ENCODE measurements around the gene RAB39A. TPM values are rescaled to one million over a fixed set of nuclear protein-coding genes. Genes with fewer than 3 reads are reported as not detected.
A peak's percentile ranks its signal among the peaks of the same experiment; 100 is the strongest.

Gene RAB39A
- total RNA-seq, 2 donors from 2014 or later, result 0.39 TPM; not detected in 1

- DNase-seq (no peak), ATAC-seq (replicated peaks in 1 of 2) (no peak)
- Mint-ChIP-seq H3K27ac (no peak overlapping the region), H3K9me3 (no peaks in the 10 kb centered on the region), H3K4me1 (ENCODE audit: low read depth) (no peaks in the 10 kb centered on the region), H3K27me3 (ENCODE audit: low read depth) (no peaks in the 10 kb centered on the region), H3K36me3 (ENCODE audit: insufficient read depth in 2 of 2) (no peaks in the 10 kb centered on the region), H3K4me3 (no peak overlapping the region)
Measured at GRCh38 chr11:107988397-107989158, 60.3 kb downstream of the RAB39A start.

DNA sequence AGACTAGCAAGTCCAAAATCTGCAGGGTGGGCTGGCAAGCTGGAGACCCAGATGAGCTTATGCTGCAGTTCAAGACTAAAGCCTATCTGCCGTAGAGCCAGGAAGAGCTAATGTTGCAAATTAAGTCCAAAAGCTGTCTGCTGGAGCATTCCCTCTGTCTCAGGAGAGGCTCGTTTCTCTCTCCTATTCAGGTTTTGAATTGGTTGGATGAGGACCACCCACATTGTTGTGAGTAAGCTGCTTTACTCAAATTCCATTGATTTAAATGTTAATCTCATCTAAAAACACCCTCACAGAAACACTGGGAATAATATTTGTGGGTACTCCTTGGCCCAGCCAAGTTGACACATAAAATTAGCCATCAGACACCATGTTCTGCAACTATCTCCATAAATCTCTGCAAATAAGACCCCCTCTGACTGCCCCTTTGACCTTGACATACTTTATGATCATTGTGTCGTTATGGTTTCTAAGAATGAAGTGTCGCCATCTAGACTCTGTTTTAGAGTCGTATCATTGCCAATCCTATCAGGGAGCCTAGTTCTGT lies 63.7 kb downstream of the RAB39A start:
- H3K4me3 Mint-ChIP-seq, result no peak overlapping the region
- DNase-seq (no peak), ATAC-seq (replicated peaks in 1 of 2) (no peak)
- H3K27me3 Mint-ChIP-seq (ENCODE audit: low read depth), result peaks cover 7% of the 10 kb centered on the region
- H3K27ac Mint-ChIP-seq, result no peak overlapping the region
- H3K36me3 Mint-ChIP-seq (ENCODE audit: insufficient read depth in 2 of 2), result no peaks in the 10 kb centered on the region
- H3K9me3 Mint-ChIP-seq, result no peaks in the 10 kb centered on the region
- H3K4me1 Mint-ChIP-seq (ENCODE audit: low read depth), result no peaks in the 10 kb centered on the region

- Mint-ChIP-seq H3K27me3 (ENCODE audit: low read depth) (peaks cover 7% of the 10 kb centered on the region), H3K27ac (no peak overlapping the region), H3K36me3 (ENCODE audit: insufficient read depth in 2 of 2) (no peaks in the 10 kb centered on the region), H3K4me1 (ENCODE audit: low read depth) (no peaks in the 10 kb centered on the region), H3K4me3 (no peak overlapping the region), H3K9me3 (no peaks in the 10 kb centered on the region)
- DNase-seq (no peak), ATAC-seq (replicated peaks in 1 of 2) (no peak)
Measured at GRCh38 chr11:107996006-107996776, 67.9 kb downstream of the RAB39A start.

- Mint-ChIP-seq H3K27me3 (ENCODE audit: low read depth) (peaks cover 7% of the 10 kb centered on the region), H3K4me1 (ENCODE audit: low read depth) (no peaks in the 10 kb centered on the region), H3K36me3 (ENCODE audit: insufficient read depth in 2 of 2) (no peaks in the 10 kb centered on the region), H3K4me3 (no peak overlapping the region), H3K9me3 (no peaks in the 10 kb centered on the region), H3K27ac (no peak overlapping the region)
- ATAC-seq (replicated peaks in 1 of 2) (no peak), DNase-seq (no peak)
Measured at GRCh38 chr11:107998761-107999160, 70.5 kb downstream of the RAB39A start.

GRCh38 chr11:107999759-108000455 lies 71.7 kb downstream of the RAB39A start:
- H3K27ac Mint-ChIP-seq, result no peak overlapping the region
- no peaks in the 10 kb centered on the region for H3K9me3 Mint-ChIP-seq
- DNase-seq (peak; percentile 25 to 37), ATAC-seq (replicated peaks in 1 of 2) (peak; percentile 85 to 86)
- peaks cover 7% of the 10 kb centered on the region for H3K27me3 Mint-ChIP-seq (ENCODE audit: low read depth)
- no peaks in the 10 kb centered on the region for H3K36me3 Mint-ChIP-seq (ENCODE audit: insufficient read depth in 2 of 2)
- H3K4me1 Mint-ChIP-seq (ENCODE audit: low read depth), result no peaks in the 10 kb centered on the region
- no peak overlapping the region for H3K4me3 Mint-ChIP-seq

GRCh38 chr11:108002476-108002875 lies 74.2 kb downstream of the RAB39A start:
- no peaks in the 10 kb centered on the region for H3K9me3 Mint-ChIP-seq
- ATAC-seq (replicated peaks in 1 of 2) (no peak), DNase-seq (no peak)
- H3K27ac Mint-ChIP-seq, result no peak overlapping the region
- H3K4me1 Mint-ChIP-seq (ENCODE audit: low read depth), result no peaks in the 10 kb centered on the region
- H3K4me3 Mint-ChIP-seq, result no peak overlapping the region
- H3K27me3 Mint-ChIP-seq (ENCODE audit: low read depth), result no peaks in the 10 kb centered on the region
- H3K36me3 Mint-ChIP-seq (ENCODE audit: insufficient read depth in 2 of 2), result no peaks in the 10 kb centered on the region

DNA sequence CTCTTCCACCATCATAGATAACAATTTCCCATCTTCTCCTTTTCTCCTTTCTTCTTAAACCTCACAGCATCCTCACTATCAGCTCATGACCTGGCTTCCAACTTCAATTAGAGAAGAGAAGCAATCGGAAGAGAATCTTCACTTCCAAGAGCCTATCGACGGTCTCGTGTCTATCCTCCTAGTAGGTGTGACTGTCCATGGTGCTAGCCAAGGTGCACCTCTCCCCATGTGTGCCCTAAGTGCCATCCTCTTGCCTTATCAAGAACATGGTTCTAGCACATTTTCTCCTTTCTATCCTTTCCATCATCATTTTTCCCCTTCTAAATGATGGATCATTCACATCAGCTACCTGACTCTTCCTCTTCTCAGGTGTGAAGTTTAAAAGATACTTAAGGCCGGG lies 75.4 kb downstream of the RAB39A start:
- ATAC-seq (replicated peaks in 1 of 2), result no peak
- H3K4me3 Mint-ChIP-seq, result no peak overlapping the region

GRCh38 chr11:108007819-108008218 lies 79.6 kb downstream of the RAB39A start:
- Mint-ChIP-seq H3K27me3 (ENCODE audit: low read depth) (no peaks in the 10 kb centered on the region), H3K27ac (no peak overlapping the region), H3K4me1 (ENCODE audit: low read depth) (peaks cover 11% of the 10 kb centered on the region), H3K9me3 (no peaks in the 10 kb centered on the region), H3K4me3 (no peak overlapping the region), H3K36me3 (ENCODE audit: insufficient read depth in 2 of 2) (peaks cover 6 to 7% of the 10 kb centered on the region in 2 donors)
- no peak for ATAC-seq (replicated peaks in 1 of 2)
- no peak for DNase-seq

More for the DNA sequence above, 75.4 kb downstream of the RAB39A start:
- Mint-ChIP-seq H3K9me3 (no peaks in the 10 kb centered on the region), H3K4me1 (ENCODE audit: low read depth) (peaks cover 4% of the 10 kb centered on the region), H3K27ac (no peak overlapping the region), H3K36me3 (ENCODE audit: insufficient read depth in 2 of 2) (no peaks in the 10 kb centered on the region), H3K27me3 (ENCODE audit: low read depth) (no peaks in the 10 kb centered on the region)
- no peak for DNase-seq

DNA sequence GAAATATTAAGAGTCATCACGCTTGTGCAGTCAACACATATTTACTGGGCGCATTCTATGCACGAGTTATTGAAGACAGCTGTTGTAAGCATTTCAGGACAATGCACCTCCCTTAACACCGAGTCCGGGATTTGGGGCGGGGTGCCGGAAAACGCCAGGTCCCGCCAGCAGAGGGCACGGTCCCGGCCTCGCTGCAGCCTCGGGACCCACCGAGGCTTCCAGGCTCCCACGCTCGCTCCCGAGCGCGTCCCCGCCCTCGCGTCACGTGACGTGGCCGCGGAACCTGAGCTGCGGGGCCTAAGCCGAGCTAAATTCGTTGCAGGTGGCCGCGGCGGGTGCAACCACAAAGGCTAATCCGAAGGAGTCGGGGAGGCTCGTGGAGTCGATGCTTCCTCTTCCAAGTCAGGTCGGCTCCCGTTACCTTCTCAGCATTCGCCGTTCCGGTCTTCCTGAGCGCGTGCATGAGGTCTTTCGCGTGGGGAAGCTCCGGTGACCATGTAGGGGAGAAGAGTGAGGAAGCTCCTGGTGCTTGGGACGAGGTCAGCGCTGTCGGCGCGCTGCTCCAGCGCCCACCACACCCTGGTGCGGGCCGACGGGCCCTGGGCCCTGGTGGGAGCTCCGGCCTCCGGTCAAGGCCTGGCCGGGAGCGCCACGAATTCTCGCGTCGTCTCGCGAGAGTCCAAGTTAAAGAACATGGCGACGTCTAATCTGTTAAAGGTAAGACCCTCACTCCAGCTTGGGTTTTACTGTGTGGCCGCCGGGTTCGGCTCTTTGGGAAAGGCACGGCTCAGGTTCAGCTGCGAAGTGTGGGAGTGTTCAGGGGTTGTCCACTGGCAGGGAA lies 80.6 kb downstream of the RAB39A start, which contains the start of gene CUL5:
CUL5 (plus strand) TSS at position 243 of the 841 bp plus-strand sequence; CDS start at position 694, 451 bp downstream.
- Mint-ChIP-seq H3K4me1 (ENCODE audit: low read depth) (peaks cover 11% of the 10 kb centered on the region), H3K4me3 (peak within 1 kb of the TSS; percentile 97), H3K27me3 (ENCODE audit: low read depth) (no peaks in the 10 kb centered on the region), H3K27ac (peak within 1 kb of the TSS; percentile 100), H3K9me3 (no peaks in the 10 kb centered on the region), H3K36me3 (ENCODE audit: insufficient read depth in 2 of 2) (peaks cover 6 to 7% of the 10 kb centered on the region in 2 donors)
- peak; percentile 91 to 92 for ATAC-seq (replicated peaks in 1 of 2)
- DNase-seq, result peak; percentile 93

GRCh38 chr11:108009497-108010370 lies 81.5 kb downstream of the RAB39A start:
- Mint-ChIP-seq H3K4me3 (peak overlapping the region; percentile 97), H3K27me3 (ENCODE audit: low read depth) (no peaks in the 10 kb centered on the region), H3K36me3 (ENCODE audit: insufficient read depth in 2 of 2) (peaks cover 6 to 7% of the 10 kb centered on the region in 2 donors), H3K9me3 (no peaks in the 10 kb centered on the region), H3K4me1 (ENCODE audit: low read depth) (peaks cover 11% of the 10 kb centered on the region), H3K27ac (peak overlapping the region; percentile 100)
- ATAC-seq (replicated peaks in 1 of 2), result no peak
- peak; percentile 6 to 7 for DNase-seq

- Mint-ChIP-seq H3K4me1 (ENCODE audit: low read depth) (peaks cover 32% of the 10 kb centered on the region), H3K4me3 (no peak overlapping the region), H3K27me3 (ENCODE audit: low read depth) (no peaks in the 10 kb centered on the region), H3K9me3 (no peaks in the 10 kb centered on the region), H3K36me3 (ENCODE audit: insufficient read depth in 2 of 2) (peaks cover 6 to 7% of the 10 kb centered on the region in 2 donors), H3K27ac (no peak overlapping the region)
- no peak for ATAC-seq (replicated peaks in 1 of 2)
- no peak for DNase-seq
Measured at GRCh38 chr11:108012139-108012725, 84.0 kb downstream of the RAB39A start.
